ENCODE data around the gene COX17.

DNA sequence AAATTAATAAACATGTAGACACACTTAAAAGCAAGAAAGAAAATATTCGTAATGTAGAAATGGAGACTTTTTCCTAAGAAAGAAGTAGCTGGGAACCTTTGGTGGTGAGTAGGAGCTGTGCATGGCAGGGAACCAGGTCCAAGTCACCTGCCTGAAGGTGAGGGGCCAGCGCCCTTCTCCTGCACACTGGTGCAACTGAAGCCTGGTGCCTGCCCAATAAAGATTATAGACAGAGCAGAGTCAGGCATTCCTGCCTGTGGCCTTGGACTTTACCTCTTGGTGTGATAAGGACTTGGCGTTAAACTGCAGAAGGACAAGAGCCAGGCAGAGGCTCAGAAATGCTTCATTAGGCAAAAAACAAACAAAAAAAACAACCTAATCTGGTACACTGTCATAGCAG lies 39.8 kb upstream of the COX17 start:
- TF ChIP-seq, protein P1, sequence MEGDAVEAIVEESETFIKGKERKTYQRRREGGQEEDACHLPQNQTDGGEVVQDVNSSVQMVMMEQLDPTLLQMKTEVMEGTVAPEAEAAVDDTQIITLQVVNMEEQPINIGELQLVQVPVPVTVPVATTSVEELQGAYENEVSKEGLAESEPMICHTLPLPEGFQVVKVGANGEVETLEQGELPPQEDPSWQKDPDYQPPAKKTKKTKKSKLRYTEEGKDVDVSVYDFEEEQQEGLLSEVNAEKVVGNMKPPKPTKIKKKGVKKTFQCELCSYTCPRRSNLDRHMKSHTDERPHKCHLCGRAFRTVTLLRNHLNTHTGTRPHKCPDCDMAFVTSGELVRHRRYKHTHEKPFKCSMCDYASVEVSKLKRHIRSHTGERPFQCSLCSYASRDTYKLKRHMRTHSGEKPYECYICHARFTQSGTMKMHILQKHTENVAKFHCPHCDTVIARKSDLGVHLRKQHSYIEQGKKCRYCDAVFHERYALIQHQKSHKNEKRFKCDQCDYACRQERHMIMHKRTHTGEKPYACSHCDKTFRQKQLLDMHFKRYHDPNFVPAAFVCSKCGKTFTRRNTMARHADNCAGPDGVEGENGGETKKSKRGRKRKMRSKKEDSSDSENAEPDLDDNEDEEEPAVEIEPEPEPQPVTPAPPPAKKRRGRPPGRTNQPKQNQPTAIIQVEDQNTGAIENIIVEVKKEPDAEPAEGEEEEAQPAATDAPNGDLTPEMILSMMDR (IDR thresholded peaks at IDR 0.05): no peak
- no peak for TF ChIP-seq POLR2A (IDR thresholded peaks at IDR 0.05)
